Measurements from ENCODE around the gene SLC9A3. TPM values are rescaled to one million over a fixed set of nuclear protein-coding genes. Genes with fewer than 3 reads are reported as not detected.

The SLC9A3 gene
- total and polyA plus RNA-seq, 2 of the 13 experiments (the other 11 are each of a cell fraction or from before 2014, with no cell fraction given), result 1.5 to 1.8 TPM

GRCh38 chr5:472656-473550 is 51.3 kb downstream of the SLC9A3 start (continued):
- peak; percentile 84; the same call in 1 of the 2 replicates for TF ChIP-seq ZNF724P (CRISPR knock-in tag; IDR thresholded peaks at IDR 0.05; ENCODE audit: borderline replicate concordance)
- no peak for TF ChIP-seq SNAPC2 (CRISPR knock-in tag; IDR thresholded peaks at IDR 0.05)
- no peak for TF ChIP-seq POLR2AphosphoS2 (IDR thresholded peaks at IDR 0.05; ENCODE audit: low read depth, low read length)
- TF ChIP-seq, protein P1, sequence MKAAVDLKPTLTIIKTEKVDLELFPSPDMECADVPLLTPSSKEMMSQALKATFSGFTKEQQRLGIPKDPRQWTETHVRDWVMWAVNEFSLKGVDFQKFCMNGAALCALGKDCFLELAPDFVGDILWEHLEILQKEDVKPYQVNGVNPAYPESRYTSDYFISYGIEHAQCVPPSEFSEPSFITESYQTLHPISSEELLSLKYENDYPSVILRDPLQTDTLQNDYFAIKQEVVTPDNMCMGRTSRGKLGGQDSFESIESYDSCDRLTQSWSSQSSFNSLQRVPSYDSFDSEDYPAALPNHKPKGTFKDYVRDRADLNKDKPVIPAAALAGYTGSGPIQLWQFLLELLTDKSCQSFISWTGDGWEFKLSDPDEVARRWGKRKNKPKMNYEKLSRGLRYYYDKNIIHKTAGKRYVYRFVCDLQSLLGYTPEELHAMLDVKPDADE (CRISPR knock-in tag; IDR thresholded peaks at IDR 0.05), result peak; percentile 98
- TF ChIP-seq, protein P2, sequence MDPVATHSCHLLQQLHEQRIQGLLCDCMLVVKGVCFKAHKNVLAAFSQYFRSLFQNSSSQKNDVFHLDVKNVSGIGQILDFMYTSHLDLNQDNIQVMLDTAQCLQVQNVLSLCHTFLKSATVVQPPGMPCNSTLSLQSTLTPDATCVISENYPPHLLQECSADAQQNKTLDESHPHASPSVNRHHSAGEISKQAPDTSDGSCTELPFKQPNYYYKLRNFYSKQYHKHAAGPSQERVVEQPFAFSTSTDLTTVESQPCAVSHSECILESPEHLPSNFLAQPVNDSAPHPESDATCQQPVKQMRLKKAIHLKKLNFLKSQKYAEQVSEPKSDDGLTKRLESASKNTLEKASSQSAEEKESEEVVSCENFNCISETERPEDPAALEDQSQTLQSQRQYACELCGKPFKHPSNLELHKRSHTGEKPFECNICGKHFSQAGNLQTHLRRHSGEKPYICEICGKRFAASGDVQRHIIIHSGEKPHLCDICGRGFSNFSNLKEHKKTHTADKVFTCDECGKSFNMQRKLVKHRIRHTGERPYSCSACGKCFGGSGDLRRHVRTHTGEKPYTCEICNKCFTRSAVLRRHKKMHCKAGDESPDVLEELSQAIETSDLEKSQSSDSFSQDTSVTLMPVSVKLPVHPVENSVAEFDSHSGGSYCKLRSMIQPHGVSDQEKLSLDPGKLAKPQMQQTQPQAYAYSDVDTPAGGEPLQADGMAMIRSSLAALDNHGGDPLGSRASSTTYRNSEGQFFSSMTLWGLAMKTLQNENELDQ (CRISPR knock-in tag; IDR thresholded peaks at IDR 0.05; ENCODE audit: borderline replicate concordance), result 0 out of 2 replicates have a peak, but pooled peaks have one; percentile 74
- peak; percentile 92 for TF ChIP-seq ZNF841 (CRISPR knock-in tag; IDR thresholded peaks at IDR 0.05; ENCODE audit: borderline replicate concordance)
- TF ChIP-seq JDP2 (CRISPR knock-in tag; IDR thresholded peaks at IDR 0.05; ENCODE audit: borderline replicate concordance), result peak; percentile 90; the same call in 1 of the 2 replicates
- peak; percentile 77 for TF ChIP-seq ZMYM4 (CRISPR knock-in tag; IDR thresholded peaks at IDR 0.05)
- TF ChIP-seq, protein P3, sequence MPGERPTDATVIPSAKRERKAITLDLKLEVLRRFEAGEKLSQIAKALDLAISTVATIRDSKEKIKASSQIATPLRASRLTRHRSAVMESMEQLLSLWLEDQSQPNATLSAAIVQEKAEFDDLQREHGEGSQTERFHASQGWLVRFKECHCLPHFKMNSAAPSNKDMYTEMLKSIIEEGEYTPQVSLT (CRISPR knock-in tag; IDR thresholded peaks at IDR 0.05; ENCODE audit: borderline replicate concordance, low read depth), result peak; percentile 87; the same call in 1 of the 2 replicates
- peak; percentile 87 for TF ChIP-seq NR1H2 (CRISPR knock-in tag; IDR thresholded peaks at IDR 0.05; ENCODE audit: borderline replicate concordance, low read depth)
- TF ChIP-seq CREB3 (CRISPR knock-in tag; IDR thresholded peaks at IDR 0.05), result peak; percentile 99
- TF ChIP-seq JUN (CRISPR knock-in tag; IDR thresholded peaks at IDR 0.05), result no peak
- TF ChIP-seq, protein P4, sequence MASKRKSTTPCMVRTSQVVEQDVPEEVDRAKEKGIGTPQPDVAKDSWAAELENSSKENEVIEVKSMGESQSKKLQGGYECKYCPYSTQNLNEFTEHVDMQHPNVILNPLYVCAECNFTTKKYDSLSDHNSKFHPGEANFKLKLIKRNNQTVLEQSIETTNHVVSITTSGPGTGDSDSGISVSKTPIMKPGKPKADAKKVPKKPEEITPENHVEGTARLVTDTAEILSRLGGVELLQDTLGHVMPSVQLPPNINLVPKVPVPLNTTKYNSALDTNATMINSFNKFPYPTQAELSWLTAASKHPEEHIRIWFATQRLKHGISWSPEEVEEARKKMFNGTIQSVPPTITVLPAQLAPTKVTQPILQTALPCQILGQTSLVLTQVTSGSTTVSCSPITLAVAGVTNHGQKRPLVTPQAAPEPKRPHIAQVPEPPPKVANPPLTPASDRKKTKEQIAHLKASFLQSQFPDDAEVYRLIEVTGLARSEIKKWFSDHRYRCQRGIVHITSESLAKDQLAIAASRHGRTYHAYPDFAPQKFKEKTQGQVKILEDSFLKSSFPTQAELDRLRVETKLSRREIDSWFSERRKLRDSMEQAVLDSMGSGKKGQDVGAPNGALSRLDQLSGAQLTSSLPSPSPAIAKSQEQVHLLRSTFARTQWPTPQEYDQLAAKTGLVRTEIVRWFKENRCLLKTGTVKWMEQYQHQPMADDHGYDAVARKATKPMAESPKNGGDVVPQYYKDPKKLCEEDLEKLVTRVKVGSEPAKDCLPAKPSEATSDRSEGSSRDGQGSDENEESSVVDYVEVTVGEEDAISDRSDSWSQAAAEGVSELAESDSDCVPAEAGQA (IDR thresholded peaks at IDR 0.05; ENCODE audit: low read depth), result 0 out of 2 replicates have a peak, but pooled peaks have one; percentile 16
- TF ChIP-seq, protein P4 (CRISPR knock-in tag; IDR thresholded peaks at IDR 0.05; ENCODE audit: borderline replicate concordance), result peak; percentile 94
- TF ChIP-seq, protein P5, sequence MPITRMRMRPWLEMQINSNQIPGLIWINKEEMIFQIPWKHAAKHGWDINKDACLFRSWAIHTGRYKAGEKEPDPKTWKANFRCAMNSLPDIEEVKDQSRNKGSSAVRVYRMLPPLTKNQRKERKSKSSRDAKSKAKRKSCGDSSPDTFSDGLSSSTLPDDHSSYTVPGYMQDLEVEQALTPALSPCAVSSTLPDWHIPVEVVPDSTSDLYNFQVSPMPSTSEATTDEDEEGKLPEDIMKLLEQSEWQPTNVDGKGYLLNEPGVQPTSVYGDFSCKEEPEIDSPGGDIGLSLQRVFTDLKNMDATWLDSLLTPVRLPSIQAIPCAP (CRISPR knock-in tag; IDR thresholded peaks at IDR 0.05; ENCODE audit: low read depth), result peak; percentile 71; the same call in 1 of the 2 replicates

All from HepG2 (cell line).